Glutamatergic neuron (in vitro differentiated cells): ENCODE data around the gene NRL. TPM values are rescaled to one million over a fixed set of nuclear protein-coding genes. Genes with fewer than 3 reads are reported as not detected.
"Not testable (repeated sequence)": the region's sequence is repeated elsewhere in the genome, so short reads cannot be mapped to it uniquely, and the experiment has no call there.

ENCODE experiments used
- DNase-seq: peaks from one replicate; pipeline ENCODE4 v3.0.0; 2022
- H3K27ac Mint-ChIP-seq: one replicate; pipeline ENCODE4 v1.8.0; 2020; ENCODE audit warnings: mild to moderate bottlenecking, mixed read lengths, inconsistent platforms; ENCODE audit not compliant: unreplicated experiment
- H3K27me3 Mint-ChIP-seq: one replicate; pipeline ENCODE4 v1.8.0; 2020; ENCODE audit warnings: mild to moderate bottlenecking, moderate library complexity, mixed read lengths, inconsistent platforms; ENCODE audit not compliant: unreplicated experiment
- H3K36me3 Mint-ChIP-seq: one replicate; pipeline ENCODE4 v1.8.0; 2020; ENCODE audit warnings: mild to moderate bottlenecking, mixed read lengths, inconsistent platforms; ENCODE audit not compliant: unreplicated experiment
- H3K4me1 Mint-ChIP-seq: one replicate; pipeline ENCODE4 v1.8.0; 2020; ENCODE audit warnings: mild to moderate bottlenecking, low read depth, mixed read lengths, inconsistent platforms; ENCODE audit not compliant: unreplicated experiment
- H3K4me3 Mint-ChIP-seq: one replicate; pipeline ENCODE4 v1.8.0; 2020; ENCODE audit warnings: mild to moderate bottlenecking, mixed read lengths, inconsistent platforms; ENCODE audit not compliant: unreplicated experiment
- H3K9me3 Mint-ChIP-seq: one replicate; pipeline ENCODE4 v1.8.0; 2020; ENCODE audit warnings: mild to moderate bottlenecking, moderate library complexity, mixed read lengths, inconsistent platforms; ENCODE audit not compliant: unreplicated experiment
- total RNA-seq: library from RNA; stranded (reverse); fragmentation: NEBNext Ultra II Directional; extraction: Animal tissue kit (Norgen Biotek cat#: 25700); gene quantifications from one replicate; pipeline ENCODE4 v1.2.1, GENCODE V29; 2021; ENCODE audit not compliant: unreplicated experiment
- TF ChIP-seq, protein P1 (sequence below): fragments of 200-600 bp; sonication (generic); IDR thresholded peaks from one replicate; pipeline ENCODE4 v1.5.0; 2021; ENCODE audit not compliant: partially characterized antibody, unreplicated experiment

Gene NRL
- total RNA-seq, 1 donor from 2014 or later = 3.7 TPM

DNA sequence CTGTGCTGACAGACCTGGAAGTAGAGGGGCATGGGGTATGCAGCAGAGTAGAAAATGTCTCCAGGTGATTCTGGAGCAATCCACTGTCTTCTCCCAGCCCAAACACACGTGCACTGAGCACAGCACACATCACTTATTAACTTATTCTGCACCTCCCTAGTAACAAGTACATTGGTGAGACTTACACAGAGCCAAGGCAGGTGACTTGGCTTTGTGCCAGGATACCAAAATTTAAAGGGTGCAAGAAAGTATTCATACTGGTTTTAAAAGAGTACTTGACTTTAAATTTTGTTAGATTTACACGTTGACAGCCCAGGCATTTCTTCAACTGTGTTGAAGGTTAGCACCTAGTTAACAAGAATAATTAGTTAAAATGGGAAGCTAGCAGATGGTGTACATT lies 74.1 kb downstream of the NRL start:
- Mint-ChIP-seq H3K4me3 (no peak overlapping the region), H3K36me3 (no peaks in the 10 kb centered on the region), H3K27ac (no peak overlapping the region), H3K27me3 (peaks cover 15% of the 10 kb centered on the region), H3K4me1 (peaks cover 8% of the 10 kb centered on the region), H3K9me3 (peaks cover 5% of the 10 kb centered on the region)
- TF ChIP-seq, protein P1, sequence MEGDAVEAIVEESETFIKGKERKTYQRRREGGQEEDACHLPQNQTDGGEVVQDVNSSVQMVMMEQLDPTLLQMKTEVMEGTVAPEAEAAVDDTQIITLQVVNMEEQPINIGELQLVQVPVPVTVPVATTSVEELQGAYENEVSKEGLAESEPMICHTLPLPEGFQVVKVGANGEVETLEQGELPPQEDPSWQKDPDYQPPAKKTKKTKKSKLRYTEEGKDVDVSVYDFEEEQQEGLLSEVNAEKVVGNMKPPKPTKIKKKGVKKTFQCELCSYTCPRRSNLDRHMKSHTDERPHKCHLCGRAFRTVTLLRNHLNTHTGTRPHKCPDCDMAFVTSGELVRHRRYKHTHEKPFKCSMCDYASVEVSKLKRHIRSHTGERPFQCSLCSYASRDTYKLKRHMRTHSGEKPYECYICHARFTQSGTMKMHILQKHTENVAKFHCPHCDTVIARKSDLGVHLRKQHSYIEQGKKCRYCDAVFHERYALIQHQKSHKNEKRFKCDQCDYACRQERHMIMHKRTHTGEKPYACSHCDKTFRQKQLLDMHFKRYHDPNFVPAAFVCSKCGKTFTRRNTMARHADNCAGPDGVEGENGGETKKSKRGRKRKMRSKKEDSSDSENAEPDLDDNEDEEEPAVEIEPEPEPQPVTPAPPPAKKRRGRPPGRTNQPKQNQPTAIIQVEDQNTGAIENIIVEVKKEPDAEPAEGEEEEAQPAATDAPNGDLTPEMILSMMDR = no peak
- DNase-seq = no peak

DNA sequence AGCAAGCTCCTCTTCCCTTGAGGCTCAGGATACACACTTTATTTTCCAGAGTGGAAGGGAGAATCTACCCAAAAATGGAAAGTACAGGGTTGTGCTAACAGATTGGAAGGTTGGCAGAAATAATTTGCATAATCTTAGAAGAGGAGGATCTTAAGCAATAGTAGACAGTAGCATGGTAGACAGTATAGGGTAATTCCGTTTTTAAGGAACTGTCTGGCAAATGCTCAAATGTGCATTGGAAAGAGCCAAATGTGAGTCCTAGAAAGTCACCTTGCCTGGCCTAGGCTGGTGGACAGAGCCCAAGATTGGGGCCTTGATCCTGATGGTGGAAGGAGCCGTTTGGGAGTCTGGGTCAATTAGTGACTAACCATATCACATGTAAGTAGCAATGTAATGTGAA lies 76.1 kb downstream of the NRL start:
- Mint-ChIP-seq H3K27ac (no peak overlapping the region), H3K27me3 (peaks cover 15% of the 10 kb centered on the region), H3K36me3 (no peaks in the 10 kb centered on the region), H3K4me3 (no peak overlapping the region), H3K4me1 (peaks cover 8% of the 10 kb centered on the region), H3K9me3 (peaks cover 7% of the 10 kb centered on the region)
- DNase-seq = no peak
- TF ChIP-seq, protein P1 = no peak

DNA sequence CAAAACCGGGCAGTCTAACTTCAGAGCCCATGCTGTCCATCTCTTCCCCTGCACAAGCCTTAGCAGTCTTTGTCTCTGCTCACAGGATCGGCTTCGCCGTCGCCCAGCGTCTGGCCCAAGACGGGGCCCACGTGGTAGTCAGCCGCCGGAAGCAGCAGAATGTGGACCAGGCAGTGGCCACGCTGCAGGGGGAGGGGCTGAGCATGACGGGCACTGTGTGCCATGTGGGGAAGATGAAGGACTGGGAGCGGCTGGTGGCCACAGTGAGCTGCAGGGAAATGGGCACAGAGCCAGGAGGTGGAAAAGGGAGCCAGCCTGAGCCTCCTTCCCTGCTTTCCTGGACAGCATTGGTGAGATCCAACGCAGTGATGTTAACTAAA lies 77.1 kb downstream of the NRL start:
- Mint-ChIP-seq H3K27ac (no peak overlapping the region), H3K9me3 (peaks cover 7% of the 10 kb centered on the region), H3K36me3 (no peaks in the 10 kb centered on the region), H3K4me3 (no peak overlapping the region), H3K27me3 (peaks cover 15% of the 10 kb centered on the region), H3K4me1 (peaks cover 5% of the 10 kb centered on the region)
- DNase-seq = no peak
- TF ChIP-seq, protein P1 = no peak

DNA sequence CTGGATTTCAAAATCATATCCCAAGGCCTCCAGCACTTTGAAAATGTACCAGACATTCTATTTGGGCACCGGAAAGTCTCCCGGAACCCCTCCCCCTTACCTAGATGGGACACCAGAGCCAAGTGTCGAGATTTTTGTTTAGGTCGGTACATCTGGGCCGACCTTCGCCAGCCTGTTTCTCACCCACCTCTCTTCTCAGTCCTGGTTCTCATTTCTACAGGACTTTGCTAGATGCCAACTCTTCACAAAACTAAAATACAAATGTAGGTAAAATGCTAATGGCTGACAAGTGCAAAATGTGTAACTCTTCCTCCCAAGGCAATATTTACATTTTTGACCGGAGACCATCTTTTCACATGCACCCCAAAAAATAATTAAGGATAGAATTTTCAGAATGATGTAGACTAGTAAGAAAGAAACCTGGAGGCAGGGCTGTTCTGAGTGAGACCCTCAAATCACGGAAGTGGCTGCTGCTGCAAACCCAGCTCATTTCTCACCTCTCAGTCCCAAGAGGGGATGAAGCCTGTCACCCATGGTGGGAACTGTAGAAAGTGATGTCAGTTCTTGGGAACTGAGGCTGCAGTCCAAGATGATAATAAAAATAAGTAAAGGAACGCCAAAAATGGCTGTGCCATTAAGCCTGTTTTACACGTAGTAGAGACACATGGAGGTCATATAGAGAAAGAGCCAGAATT lies 77.6 kb downstream of the NRL start:
- Mint-ChIP-seq H3K4me3 (peak overlapping the region; percentile 92), H3K27me3 (peaks cover 15% of the 10 kb centered on the region), H3K27ac (peak overlapping the region; percentile 88)
- H3K4me1 Mint-ChIP-seq, H3K36me3 Mint-ChIP-seq, H3K9me3 Mint-ChIP-seq, DNase-seq: not testable (repeated sequence)

DNA sequence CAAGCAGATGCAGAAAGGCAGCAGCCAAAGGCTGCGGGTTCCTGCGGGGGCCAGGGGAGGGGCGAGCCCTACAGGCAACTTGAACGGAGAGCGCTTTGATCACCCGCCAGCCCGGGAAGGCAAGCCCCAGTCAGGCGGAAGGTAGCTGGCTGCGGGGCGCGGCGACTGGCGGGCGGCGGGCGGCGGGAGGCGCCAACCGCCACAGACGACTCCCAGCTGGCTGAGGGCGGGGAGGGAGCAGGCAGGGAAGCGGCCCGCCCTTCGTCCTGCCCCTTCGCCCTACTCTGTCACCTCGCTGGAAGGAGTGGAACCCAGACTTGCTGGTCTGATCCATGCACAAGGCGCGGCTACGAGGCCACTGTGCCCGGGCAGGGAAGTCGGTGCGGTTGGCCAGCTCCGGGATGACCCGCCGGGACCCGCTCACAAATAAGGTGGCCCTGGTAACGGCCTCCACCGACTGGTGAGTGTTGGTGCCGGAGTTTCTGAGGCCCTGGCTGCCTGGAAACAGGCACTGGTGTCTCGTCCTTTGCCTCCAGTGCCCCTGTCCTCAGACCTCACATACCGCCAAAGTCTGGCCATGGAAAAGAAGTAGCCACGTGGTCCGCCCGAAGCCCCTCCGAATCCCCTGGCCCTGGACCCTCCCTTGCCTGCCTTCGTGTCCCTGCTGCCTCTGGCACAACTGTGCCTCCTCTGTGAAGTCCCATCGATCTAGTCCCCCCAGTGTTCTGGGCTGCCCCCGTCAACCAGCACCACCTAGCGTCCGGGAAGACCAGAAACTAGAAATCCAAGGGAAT lies 78.4 kb downstream of the NRL start:
- TF ChIP-seq, protein P1 = peak; percentile 60
- Mint-ChIP-seq H3K27ac (peak overlapping the region; percentile 88), H3K36me3 (no peaks in the 10 kb centered on the region), H3K9me3 (peaks cover 7% of the 10 kb centered on the region), H3K4me3 (peak overlapping the region; percentile 92), H3K27me3 (peaks cover 15% of the 10 kb centered on the region), H3K4me1 (peaks cover 4% of the 10 kb centered on the region)
- peak; percentile 83 for DNase-seq

DNA sequence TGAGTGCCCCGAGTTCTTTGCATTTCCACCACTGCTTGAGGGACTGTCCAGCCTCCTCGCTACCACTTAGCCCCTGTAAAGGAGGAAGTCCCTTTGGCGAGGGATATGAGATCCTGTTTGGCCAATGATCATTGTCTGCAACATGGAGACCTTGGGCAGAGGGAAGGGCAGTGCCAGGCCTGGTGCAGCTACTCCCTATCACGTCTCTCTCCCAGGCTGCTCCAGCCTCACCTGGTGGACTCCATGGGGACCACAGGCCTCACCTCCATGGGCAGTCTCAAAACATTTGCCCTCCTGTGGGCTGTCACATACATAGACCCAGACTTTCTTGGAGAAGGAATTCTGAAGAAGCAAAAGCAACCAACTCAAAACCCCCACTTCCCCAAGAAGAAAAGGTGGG lies 79.0 kb downstream of the NRL start:
- not testable (repeated sequence) for H3K4me1 Mint-ChIP-seq, DNase-seq, H3K9me3 Mint-ChIP-seq, H3K36me3 Mint-ChIP-seq
- Mint-ChIP-seq H3K27me3 (peaks cover 15% of the 10 kb centered on the region), H3K4me3 (peak overlapping the region; percentile 85), H3K27ac (peak overlapping the region; percentile 68)
